DND-41 (cell line): Measurements from ENCODE around the gene ZNF12.
"Not testable (repeated sequence)": the region's sequence is repeated elsewhere in the genome, so short reads cannot be mapped to it uniquely, and the experiment has no call there.

ENCODE experiments used
- ATAC-seq: fragments of 200-7000 bp; cut with Tn5 transposase; 3 replicates; pipeline ENCODE4 v1.9.1; 2021; ENCODE audit warnings: low read depth; ENCODE audit not compliant: insufficient read depth
- DNase-seq: peaks from one replicate; pipeline ENCODE4 v3.0.0-alpha.2; 2020
- H2AFZ ChIP-seq: 2 replicates; pipeline ENCODE4 v1.6.0; 2012; ENCODE audit warnings: low read depth, low read length
- H3K27ac ChIP-seq: 2 replicates; pipeline ENCODE4 v1.5.1; 2012; ENCODE audit warnings: low read length, inconsistent platforms
- H3K27me3 ChIP-seq: fragments of 200-600 bp; sonication (generic); 2 replicates; pipeline ENCODE4 v1.6.0; 2012; ENCODE audit warnings: low read length, mild to moderate bottlenecking, inconsistent platforms; ENCODE audit not compliant: insufficient read depth, poor library complexity
- H3K36me3 ChIP-seq: 2 replicates; pipeline ENCODE4 v1.5.1; 2012; ENCODE audit warnings: low read length, inconsistent platforms; ENCODE audit not compliant: insufficient read depth
- H3K4me1 ChIP-seq: 2 replicates; pipeline ENCODE4 v1.5.1; 2012; ENCODE audit warnings: mild to moderate bottlenecking, low read length; ENCODE audit not compliant: insufficient read depth
- H3K4me2 ChIP-seq: 2 replicates; pipeline ENCODE4 v1.6.0; 2012; ENCODE audit warnings: mild to moderate bottlenecking, moderate library complexity, low read length, inconsistent platforms; ENCODE audit not compliant: insufficient read depth
- H3K4me3 ChIP-seq, 2 experiments: fragments of 200-600 bp in 1 of 2; shearing (Covaris generic) in 1 of 2; 2 replicates each; pipeline ENCODE4 v1.5.1; 2012 to 2016; ENCODE audit warnings: inconsistent platforms in 2 of 2, low read length in 2 of 2, mild to moderate bottlenecking in 2 of 2, low read depth in 1 of 2, moderate library complexity in 1 of 2
- H3K79me2 ChIP-seq: 2 replicates; pipeline ENCODE4 v1.6.0; 2012; ENCODE audit warnings: low read length, inconsistent platforms; ENCODE audit not compliant: insufficient read depth
- H3K9ac ChIP-seq: 2 replicates; pipeline ENCODE4 v1.6.0; 2012; ENCODE audit warnings: low read depth, mild to moderate bottlenecking, inconsistent platforms, low read length, moderate library complexity
- H3K9me3 ChIP-seq: 2 replicates; pipeline ENCODE4 v1.5.1; 2012; ENCODE audit warnings: low read length, moderate library complexity, mild to moderate bottlenecking, inconsistent platforms; ENCODE audit not compliant: insufficient read depth, severe bottlenecking
- H4K20me1 ChIP-seq: 2 replicates; pipeline ENCODE4 v1.6.0; 2012; ENCODE audit warnings: low read length; ENCODE audit not compliant: insufficient read depth
- EZH2 ChIP-seq: IDR thresholded peaks from 3 replicates; pipeline ENCODE4 v1.6.1; 2012; ENCODE audit warnings: borderline replicate concordance, low read depth, mild to moderate bottlenecking, moderate library complexity, low read length, inconsistent platforms; ENCODE audit not compliant: severe bottlenecking
- TF ChIP-seq, protein P1 (sequence below): IDR thresholded peaks from 2 replicates; pipeline ENCODE4 v1.5.1; 2012; ENCODE audit warnings: borderline replicate concordance, low read length, moderate library complexity, mild to moderate bottlenecking; ENCODE audit not compliant: poor library complexity, severe bottlenecking; ENCODE audit errors: extremely low read depth

Gene ZNF12

DNA sequence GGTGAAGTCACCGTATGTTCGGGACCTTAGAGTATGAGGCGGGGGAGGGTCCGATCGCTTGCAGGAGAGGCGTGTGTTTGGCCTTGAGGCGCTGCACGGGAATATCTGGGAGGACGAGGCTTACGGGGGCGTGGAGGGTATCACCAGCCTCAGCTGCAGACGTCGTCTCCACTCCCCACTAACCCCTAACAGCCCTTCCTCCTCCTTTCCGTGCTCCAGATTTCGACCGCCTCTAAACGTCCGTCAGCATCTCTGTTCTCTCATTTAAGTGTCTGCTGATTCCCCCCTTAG lies 23.5 kb upstream of the ZNF12 start:
- Histone ChIP-seq H3K27ac (peak overlapping the region; percentile 88), H3K9me3 (no peaks in the 10 kb centered on the region), H3K4me1 (peaks cover 23% of the 10 kb centered on the region), H2AFZ (peak overlapping the region; percentile 79; the same call in 1 of the 2 replicates), H3K79me2 (peaks cover 44% of the 10 kb centered on the region), H4K20me1 (peaks cover 11% of the 10 kb centered on the region; the same call in 1 of the 2 replicates), H3K36me3 (peaks cover 45% of the 10 kb centered on the region), H3K4me2 (peak overlapping the region; percentile 67), H3K9ac (peak overlapping the region; percentile 91), H3K27me3 (no peaks in the 10 kb centered on the region), H3K4me3 (peak overlapping the region; percentile 55 to 83; a peak in 3 of 4 replicates)
- no peak; the same call in 1 of the 3 replicates for ATAC-seq
- peak; percentile 36 for DNase-seq
- TF ChIP-seq, protein P1, sequence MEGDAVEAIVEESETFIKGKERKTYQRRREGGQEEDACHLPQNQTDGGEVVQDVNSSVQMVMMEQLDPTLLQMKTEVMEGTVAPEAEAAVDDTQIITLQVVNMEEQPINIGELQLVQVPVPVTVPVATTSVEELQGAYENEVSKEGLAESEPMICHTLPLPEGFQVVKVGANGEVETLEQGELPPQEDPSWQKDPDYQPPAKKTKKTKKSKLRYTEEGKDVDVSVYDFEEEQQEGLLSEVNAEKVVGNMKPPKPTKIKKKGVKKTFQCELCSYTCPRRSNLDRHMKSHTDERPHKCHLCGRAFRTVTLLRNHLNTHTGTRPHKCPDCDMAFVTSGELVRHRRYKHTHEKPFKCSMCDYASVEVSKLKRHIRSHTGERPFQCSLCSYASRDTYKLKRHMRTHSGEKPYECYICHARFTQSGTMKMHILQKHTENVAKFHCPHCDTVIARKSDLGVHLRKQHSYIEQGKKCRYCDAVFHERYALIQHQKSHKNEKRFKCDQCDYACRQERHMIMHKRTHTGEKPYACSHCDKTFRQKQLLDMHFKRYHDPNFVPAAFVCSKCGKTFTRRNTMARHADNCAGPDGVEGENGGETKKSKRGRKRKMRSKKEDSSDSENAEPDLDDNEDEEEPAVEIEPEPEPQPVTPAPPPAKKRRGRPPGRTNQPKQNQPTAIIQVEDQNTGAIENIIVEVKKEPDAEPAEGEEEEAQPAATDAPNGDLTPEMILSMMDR: no peak
- no peak for TF ChIP-seq EZH2

DNA sequence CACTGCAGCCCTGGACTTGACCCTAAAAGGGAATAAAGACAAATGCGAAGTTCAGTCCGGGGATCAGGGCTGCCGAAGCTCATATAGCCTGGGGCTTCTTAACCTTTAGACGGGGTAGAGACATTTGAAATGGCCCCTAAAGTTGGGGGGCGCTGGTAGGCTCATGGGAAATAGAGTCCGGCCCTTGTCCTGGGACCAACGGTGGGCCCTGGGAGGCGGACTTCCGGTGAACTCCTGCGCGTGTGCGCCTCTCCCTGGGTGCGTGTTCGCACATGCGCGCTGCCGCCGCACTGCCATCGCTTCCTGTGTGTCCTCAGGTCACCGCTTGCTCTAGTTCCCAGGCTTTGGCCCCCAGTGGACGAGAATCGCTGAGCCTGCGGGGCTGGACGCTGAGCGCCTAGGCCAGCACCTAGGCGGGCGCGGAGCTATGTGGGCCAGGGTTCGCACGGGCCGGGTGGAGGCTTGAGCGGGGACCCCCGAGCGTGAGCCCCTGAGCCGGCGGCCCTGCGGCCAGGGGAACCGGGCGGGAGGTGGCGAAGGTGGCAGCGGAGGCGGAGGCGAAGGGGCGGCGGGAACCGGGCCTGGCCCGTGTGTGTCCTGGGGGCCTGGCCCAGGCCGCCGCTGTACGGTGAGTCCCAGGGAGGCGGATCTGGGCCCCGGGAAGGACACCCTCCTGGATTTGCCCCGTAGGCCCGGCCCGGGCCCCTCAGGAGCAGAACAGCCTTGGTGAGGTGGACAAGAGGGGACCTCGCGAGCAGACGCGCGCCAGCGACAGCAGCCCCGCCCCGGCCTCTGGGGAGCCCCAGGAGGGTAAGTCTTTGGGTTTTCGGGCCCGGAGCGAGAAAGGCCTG lies 23.0 kb upstream of the ZNF12 start:
- Histone ChIP-seq H3K79me2 (peaks cover 39% of the 10 kb centered on the region), H3K27me3 (no peaks in the 10 kb centered on the region), H2AFZ (peak overlapping the region; percentile 79), H3K4me3 (peak overlapping the region; percentile 55 to 83; a peak in 3 of 4 replicates), H3K9me3 (no peaks in the 10 kb centered on the region), H3K9ac (peak overlapping the region; percentile 91), H3K36me3 (peaks cover 40% of the 10 kb centered on the region), H4K20me1 (peaks cover 11% of the 10 kb centered on the region; the same call in 1 of the 2 replicates), H3K27ac (peak overlapping the region; percentile 88), H3K4me2 (peak overlapping the region; percentile 67), H3K4me1 (peaks cover 23% of the 10 kb centered on the region)
- DNase-seq (peak; percentile 87), ATAC-seq (peak; percentile 98)
- TF ChIP-seq, protein P1: no peak
- TF ChIP-seq EZH2: no peak

DNA sequence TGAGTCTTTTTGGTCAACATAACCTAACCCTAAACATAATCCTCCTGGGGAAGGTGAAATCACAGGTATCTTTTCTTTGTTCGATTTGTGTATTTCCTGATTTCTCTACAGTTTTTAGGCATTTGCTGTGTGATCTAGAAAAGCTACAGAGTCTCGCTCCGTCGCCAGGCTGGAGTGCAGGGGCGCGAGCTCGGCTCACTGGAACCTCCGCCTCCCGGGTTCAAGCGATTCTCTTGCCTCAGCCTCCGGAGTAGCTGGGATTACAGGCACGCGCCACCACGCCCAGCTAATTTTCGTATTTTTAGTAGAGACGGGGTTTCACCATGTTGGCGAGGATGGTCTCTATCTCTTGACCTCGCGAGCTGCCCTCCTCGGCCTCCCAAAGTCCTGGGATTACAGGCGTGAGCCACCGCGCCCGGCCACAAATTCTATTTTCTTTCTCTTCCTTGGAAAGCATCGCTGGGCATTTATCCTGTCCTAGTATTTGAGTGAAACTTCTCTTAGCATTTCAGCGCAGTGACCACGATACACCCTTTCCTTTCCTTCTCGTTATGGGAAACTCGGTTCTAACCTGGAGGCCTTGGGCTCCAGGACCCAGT lies 22.2 kb upstream of the ZNF12 start:
- H2AFZ ChIP-seq: peak overlapping the region; percentile 79

DNA sequence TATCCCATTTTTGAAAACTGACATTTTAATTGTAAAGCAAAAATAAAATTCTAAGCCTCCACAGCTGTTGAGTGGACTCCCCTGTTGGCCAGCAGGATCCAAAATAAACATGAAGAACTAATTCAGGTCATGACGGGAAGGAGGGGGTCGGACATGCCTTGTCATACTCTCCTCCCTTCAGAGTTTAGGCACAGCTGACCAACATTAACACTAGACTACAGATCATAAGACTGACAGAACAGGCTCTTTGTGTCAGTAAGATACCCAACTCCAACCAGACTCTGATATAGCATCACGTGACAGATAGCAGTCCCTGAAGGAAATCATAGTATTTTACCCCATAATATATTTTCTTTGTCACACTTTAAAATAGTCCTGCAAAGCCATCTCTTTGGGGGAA lies 20.9 kb upstream of the ZNF12 start:
- Histone ChIP-seq H3K4me2 (no peak overlapping the region), H3K9me3 (no peaks in the 10 kb centered on the region), H3K9ac (no peak overlapping the region), H3K79me2 (peaks cover 29% of the 10 kb centered on the region), H3K4me3 (no peak overlapping the region), H3K27me3 (no peaks in the 10 kb centered on the region), H4K20me1 (peaks cover 7% of the 10 kb centered on the region; the same call in 1 of the 2 replicates), H2AFZ (no peak overlapping the region), H3K4me1 (peaks cover 20% of the 10 kb centered on the region), H3K27ac (no peak overlapping the region), H3K36me3 (peaks cover 20% of the 10 kb centered on the region)
- no peak for ATAC-seq
- no peak for TF ChIP-seq EZH2
- TF ChIP-seq, protein P1: no peak
- DNase-seq: no peak

More for the DNA sequence above, 22.2 kb upstream of the ZNF12 start:
- Histone ChIP-seq H3K4me1 (peaks cover 23% of the 10 kb centered on the region), H3K4me3 (peak overlapping the region in 1 of 2 experiments; percentile 83; a peak in 2 of 4 replicates), H3K36me3 (peaks cover 33% of the 10 kb centered on the region), H3K79me2 (peaks cover 39% of the 10 kb centered on the region), H4K20me1 (peaks cover 11% of the 10 kb centered on the region; the same call in 1 of the 2 replicates), H3K27ac (peak overlapping the region; percentile 88), H3K4me2 (peak overlapping the region; percentile 67), H3K9ac (peak overlapping the region; percentile 91)
- H3K27me3 ChIP-seq, ATAC-seq, H3K9me3 ChIP-seq, DNase-seq: not testable (repeated sequence)

DNA sequence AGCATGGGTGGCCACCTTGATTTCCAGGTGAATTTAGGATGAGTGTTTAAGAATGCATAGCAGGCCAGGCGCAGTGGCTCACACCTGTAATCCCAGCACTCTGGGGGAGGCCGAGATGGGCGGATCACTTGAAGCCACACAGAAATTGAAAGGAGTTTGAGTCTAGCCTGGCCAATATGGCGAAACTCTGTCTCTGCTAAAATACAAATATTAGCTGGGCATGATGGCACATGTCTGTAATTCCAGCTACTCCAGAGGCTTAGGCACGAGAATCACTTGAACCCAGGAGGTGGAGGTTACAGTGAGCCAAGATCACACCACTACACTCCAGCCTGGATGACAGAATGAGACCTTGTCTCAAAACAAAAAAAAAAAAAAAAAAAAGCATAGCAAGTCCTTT lies 19.6 kb upstream of the ZNF12 start:
- H3K9me3 ChIP-seq, H4K20me1 ChIP-seq, H3K27ac ChIP-seq, H2AFZ ChIP-seq, ATAC-seq, H3K4me2 ChIP-seq, H3K27me3 ChIP-seq, DNase-seq, H3K4me3 ChIP-seq, H3K9ac ChIP-seq: not testable (repeated sequence)
- Histone ChIP-seq H3K79me2 (peaks cover 22% of the 10 kb centered on the region), H3K36me3 (peaks cover 12% of the 10 kb centered on the region), H3K4me1 (peaks cover 17% of the 10 kb centered on the region)
